Measurements from ENCODE around the gene EVL.

EVL gene

GRCh38 chr14:100132903-100133510, 67.8 kb downstream of the EVL start:
- DNase-seq: no peak

GRCh38 chr14:100134586-100134985, 69.4 kb downstream of the EVL start:
- no peak for DNase-seq

- no peak for DNase-seq
These were observed 69.9 kb downstream of the EVL start for GRCh38 chr14:100135073-100135472.

GRCh38 chr14:100135784-100136183, 70.6 kb downstream of the EVL start:
- DNase-seq: no peak

GRCh38 chr14:100137173-100137572, 72.0 kb downstream of the EVL start:
- DNase-seq: no peak

DNA sequence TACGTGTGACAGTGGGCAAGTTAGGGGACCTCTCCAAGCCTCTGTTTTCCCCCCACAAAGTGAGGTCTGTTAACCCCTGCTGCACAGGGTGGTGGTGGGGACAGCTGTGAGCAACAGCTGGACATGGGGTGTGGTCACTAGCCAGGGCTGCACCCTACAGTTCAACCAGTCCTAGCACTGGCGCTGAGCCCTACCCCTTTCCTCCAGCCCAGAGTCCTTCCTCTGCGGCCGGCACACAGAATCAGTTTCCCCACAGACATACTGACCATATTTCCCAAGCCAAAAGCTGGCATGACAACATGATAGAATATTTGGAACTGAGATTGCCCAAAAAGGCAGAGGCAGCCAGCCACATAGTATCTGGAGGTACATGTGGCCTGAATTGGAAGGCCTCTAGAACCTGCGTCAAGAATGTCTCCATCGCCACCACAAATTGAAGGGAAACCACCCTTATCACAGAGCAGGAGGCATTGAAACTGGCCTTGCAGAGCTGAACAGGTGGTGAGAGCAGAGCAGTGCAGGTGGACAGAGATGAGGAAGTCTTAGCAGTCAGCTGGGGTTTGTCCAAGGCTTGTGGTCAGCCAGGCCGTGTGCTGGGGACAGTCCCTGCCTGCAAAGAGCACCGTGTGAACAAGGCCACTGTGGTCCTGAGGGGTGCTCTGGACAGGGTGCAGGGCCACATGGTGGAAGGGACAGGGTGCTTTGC, 73.0 kb downstream of the EVL start:
- DNase-seq: no peak

DNA sequence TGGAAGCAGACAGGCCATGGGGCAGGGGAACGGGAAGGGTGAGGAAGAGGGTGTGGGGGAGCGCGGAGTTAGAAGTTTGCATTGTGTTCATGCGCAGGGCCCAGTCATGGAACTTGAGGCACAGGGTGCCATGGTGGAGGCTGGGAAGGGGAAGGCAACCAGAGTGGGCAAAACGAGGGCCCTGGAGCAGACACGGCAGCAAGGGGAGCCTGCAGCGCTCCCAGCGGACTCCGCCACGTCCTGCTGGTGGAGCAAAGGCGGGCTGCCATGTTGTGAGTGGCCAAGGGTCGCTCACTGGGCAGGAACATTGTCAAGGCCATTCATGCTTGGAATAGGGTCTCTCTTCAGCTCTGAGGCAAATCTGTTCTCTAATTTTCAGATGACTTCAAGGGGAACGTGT, 73.7 kb downstream of the EVL start:
- no peak for DNase-seq

DNA sequence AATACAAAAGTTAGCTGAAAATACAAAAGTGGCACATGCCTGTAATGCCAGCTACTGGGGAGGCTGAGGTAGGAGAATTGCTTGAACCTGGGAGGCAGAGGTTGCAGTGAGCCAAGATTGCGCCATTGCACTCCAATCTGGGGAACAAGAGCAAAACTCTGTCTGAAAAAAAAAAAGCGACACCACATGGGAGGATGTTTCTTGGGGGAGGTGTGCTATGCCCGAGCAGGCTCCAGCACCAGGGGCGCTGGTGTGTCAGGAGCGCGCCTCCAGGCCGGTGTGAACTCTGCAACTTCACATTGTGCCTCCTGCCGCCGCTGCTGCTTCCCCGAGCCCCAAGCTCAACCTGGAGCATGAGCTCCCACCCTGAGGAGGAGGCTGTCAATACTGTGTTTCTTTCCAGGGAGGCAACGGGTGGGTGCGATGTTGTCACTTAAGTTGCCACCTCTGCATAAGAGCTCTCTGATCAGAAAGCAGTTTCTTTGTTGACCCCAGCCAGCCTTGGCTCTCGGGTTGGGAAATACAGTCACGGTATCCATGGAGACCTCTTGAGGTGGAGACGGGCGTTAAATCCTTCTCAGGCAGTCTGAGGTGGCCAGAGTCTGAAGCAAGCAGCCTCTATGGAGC, 75.3 kb downstream of the EVL start:
- no peak for DNase-seq

DNA sequence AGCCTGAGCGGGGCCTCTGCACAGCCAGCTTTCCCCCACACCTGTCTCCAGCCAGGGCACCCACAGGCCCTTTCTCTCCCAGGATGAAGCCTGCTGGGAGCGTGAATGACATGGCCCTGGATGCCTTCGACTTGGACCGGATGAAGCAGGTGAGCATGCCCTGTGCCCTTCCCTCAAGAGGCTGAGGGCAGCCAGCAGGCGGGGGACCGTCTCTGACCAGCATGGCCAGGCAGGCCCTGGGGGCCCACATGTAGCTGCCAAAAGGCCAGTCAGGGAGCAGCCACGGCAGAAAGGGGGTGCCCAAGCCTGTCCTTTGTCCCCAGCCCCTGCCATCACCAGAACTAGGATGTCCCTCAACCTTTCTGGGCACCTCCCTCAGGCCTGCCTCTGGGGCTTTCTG, 75.9 kb downstream of the EVL start:
- DNase-seq: no peak

DNA sequence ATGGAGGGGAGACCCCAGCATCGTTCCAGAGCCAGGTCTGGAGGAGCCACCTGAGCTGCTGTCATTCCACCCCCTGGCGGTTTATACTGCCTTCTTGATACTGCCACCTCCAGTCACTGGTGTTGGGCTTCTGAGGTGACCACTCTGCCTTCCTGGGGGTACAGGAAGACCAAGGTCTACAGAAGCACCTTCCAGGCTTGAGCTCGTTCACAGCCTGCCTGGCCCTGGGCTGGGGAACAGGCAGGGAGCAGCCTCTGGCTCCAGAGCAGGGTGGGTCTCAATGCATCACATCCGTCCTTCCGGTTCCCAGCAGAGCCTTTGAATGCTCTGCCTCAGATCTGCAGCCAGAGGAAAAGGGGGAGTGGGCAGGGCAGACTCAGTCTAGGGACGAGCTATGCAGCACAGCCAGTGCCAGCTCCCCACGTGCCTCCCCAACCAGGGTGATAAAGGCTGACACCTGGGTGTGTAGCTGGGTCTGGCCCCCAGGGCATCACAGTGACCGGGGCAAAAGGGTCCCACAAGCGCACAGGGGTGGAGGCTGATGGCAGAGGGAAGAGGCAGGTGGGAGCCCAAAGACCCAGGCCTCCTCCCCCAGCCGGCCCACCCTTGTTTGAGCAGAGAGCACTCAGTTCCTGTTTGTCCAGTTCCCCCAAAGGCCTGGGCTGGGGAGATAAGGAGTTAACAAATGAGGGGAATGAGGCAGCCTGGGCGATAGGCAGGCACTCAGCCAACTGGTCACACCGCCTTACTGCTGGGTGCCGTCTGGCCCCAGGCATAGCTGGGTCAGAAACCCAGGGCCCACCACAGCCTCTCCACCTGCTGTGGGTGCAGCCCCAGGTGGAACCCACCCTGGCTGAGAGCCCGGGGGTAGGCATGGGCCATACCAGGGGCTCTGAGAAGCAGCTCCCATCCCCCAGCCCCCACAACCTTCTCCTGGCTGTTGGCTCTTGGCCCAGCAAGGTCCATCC, 77.1 kb downstream of the EVL start:
- DNase-seq: no peak

GRCh38 chr14:100143523-100143922, 78.3 kb downstream of the EVL start:
- no peak for DNase-seq

DNA sequence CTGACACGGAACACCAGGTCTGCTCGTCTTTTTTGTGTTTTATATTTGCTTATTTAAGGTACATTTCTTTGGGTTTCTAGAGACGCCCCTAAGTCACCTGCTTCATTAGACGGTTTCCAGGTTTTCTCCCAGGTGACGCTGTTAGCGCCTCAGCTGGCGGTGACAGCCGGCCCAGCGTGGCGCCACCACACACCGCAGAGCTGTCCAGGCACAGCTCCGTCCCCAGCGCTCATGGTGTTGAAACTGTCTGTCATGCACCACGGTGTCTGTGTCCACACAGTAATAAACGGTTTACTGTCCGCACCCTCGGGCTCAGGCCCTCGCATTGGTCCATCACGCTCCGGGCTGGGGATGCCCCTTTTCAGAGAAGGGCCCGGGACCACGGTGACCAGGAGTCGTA, 78.7 kb downstream of the EVL start:
- DNase-seq: no peak

DNA sequence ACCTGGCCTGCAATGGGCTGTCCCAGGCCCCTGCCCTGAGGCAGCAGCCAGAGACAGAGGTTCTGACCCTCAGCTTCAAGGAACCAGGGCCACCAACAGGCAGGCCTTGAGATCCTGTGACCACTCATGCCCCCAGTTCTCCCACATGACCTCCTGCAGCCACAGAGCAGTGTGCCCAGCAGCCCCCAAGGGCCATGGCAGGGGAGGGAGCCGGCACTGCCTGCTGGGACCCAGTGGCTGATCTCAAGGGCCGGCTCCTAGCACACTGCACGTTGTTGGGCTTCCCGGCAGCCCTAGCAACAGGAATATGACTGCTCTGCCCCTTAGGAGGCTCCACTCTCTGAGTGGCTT, 79.4 kb downstream of the EVL start:
- no peak for DNase-seq

DNA sequence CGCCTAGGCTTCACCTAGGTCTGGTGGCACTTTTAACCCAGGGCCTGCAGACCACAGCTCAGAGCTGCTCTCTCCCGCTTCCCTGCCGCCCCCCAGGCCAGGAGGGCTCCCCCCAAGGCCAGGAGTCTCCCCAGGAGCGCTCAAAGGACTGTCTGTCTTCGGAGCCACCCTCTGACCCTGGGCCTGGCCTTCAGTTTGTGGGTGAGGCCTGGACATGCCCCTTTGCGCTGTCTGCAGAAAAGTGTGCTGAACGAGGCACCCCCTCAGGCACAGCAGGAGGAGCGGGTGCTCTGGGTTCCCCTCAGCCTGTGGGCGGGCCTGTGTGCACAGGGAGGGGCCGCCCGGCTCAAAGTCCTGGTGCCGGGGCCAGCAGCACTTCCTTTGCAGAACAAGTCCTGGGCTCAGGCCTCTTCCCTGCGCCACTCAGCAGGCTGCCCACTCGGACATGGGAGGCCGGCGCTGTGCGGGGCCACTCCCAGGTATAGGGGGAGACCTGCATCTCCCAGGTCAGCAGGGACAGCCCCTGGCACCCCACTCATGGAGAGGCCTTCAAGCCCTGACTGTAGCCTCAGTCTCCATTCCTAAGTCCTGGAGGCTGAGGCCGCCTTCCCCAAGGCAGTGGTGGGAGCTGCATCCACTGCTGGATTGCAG, 79.9 kb downstream of the EVL start:
- no peak for DNase-seq

DNA sequence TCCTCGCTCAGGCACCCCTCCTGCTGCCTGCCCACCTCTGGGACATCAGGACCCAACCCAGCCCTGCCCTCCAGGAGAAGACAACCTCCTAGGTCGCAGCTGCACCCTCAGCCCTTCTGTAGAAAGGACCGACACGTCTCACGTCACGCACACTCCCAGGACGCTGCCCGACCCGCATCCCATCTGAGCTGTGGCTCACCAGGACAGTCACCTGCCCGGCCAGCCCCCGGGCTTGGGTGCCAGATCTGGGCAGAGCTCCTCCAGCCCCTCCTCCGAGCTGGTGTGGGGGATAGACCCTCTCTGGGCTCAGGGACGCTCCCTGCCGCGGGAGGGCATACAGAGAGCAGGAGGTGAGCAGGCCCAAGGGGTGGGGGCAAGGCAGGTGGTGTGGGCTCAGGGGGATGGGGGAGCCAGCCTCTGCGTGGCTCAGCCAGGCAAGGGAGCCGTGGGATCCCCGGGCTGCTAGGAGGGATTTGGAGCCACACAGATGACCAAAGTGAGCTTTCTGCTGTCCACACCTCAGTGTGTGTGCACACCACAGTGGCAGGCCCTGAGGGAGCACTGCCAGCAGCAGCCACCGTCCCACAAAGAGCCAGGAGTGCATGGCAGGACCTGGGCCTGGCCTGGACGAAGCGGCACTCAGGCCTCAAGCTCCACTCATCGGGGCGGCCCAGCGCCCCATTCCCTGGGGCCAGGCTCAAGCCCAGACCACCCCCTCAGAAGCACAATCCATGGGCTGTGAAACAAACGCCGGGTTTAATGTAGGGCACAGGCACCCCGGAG, 80.7 kb downstream of the EVL start:
- no peak for DNase-seq

GRCh38 chr14:100146531-100147091, 81.4 kb downstream of the EVL start:
- DNase-seq: no peak

DNA sequence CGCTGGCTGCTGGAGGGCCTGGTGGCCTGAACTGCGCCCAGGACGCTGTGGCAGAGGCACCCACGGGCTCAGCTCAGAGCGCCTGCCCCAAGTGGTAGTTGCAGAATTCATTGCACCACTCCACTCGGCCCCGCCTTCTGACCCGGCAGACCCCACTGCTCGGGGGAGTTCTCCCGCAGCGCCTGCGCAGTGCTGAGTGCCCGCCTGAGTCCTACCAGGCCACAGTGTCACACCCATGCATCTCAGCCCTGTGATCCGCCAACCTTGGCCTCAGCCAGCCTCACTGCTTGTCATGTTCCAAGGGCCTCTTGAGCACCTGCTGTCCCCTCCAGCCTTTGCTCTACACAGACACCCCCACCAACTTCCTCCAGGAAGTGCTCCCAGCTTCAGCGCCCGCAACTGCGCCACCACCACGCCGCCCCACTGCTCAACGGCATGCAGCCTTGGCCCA, 82.0 kb downstream of the EVL start:
- no peak for DNase-seq

- no peak for DNase-seq
These were observed 82.7 kb downstream of the EVL start for GRCh38 chr14:100147691-100148464.

DNA sequence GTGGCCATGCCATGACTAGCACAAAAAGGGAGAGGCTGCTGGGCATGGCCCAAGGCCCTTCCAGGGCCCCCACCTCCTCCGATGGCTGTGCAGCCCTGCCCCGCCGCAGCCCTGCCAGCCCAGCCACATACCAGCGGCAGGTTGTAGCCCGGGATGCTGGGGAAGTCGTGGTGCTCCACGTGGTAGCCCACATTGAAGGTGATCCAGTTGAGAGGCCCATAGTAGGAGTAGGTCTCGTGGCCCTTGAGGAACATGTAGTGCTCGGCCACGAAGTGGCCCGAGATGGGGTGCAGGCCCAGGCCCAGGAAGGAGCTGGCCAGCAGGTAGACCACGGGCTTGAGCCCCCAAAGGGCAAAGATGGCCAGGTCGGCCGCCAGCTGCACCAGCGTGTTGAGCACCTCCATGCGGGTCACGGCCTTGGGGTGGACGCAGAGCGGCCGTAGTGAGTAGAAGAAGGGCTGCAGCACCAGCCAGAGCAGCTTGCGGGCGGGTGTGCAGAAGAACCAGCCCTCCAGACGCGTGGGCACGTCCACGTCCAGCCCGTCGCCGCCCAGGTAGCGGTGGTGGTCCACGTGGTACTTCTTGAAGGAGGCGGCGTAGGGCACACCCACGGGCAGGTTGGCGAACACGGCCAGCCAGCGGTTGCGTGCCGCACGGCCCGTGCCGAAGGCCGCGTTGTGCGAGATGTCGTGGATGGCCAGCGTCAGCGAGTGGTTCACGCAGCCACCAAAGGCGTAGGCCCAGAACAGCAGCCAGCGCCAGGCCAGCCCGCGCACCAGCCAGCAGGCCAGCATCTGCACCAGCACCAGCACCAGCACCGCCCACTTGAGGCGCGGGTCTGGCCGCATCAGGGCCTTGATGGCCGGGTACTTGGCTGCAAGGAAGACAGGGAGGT, 83.9 kb downstream of the EVL start:
- no peak for DNase-seq

Data from NCI-H1694 treated with DMSO at 0.1 percent for 48 hours (cell line).